DOHH2 (cell line): ENCODE data around the gene PRTN3.

Experiments used
- EZH2phosphoT487 ChIP-seq: fragments of 200-600 bp; sonication (generic); IDR thresholded peaks from 2 replicates; pipeline ENCODE4 v1.6.1; 2017; ENCODE audit warnings: borderline replicate concordance, mild to moderate bottlenecking, antibody characterized with exemption, low read length, moderate library complexity, mixed read lengths
- TF ChIP-seq, protein P1 (sequence below): fragments of 200-600 bp; sonication (generic); IDR thresholded peaks from one replicate; pipeline ENCODE4 v1.5.1; 2014; ENCODE audit warnings: antibody characterized with exemption, mild to moderate bottlenecking, low read depth, low read length; ENCODE audit not compliant: poor library complexity, severe bottlenecking

DNA sequence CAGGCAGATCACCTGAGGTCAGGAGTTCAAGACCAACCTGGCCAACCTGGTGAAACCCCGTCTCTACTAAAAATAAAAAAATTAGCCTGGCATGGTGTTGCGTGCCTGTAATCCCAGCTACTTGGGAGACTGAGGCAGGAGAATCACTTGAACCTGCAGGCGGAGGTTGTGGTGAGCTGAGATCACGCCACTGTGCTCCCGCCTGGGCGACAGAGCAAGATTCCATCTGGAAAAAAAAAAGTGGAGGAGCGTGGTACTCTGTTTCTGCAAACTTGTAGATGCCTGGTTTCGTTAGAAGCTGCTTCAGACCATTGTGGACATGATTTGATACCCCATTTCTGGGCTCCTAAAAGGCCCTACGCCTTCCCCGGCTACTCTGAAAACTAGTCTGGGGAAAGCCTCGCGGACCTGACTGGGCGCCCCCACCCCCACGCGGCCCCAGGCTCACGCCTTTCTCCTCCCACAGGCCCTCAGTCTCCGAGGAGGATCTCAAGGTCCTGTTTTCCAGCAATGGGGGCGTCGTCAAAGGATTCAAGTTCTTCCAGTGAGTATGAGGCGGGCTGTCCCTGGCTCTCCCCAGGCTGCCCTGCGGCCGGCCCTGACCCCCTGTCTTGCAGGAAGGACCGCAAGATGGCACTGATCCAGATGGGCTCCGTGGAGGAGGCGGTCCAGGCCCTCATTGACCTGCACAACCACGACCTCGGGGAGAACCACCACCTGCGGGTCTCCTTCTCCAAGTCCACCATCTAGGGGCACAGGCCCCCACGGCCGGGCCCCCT, 30.5 kb upstream of the PRTN3 start:
- TF ChIP-seq, protein P1, sequence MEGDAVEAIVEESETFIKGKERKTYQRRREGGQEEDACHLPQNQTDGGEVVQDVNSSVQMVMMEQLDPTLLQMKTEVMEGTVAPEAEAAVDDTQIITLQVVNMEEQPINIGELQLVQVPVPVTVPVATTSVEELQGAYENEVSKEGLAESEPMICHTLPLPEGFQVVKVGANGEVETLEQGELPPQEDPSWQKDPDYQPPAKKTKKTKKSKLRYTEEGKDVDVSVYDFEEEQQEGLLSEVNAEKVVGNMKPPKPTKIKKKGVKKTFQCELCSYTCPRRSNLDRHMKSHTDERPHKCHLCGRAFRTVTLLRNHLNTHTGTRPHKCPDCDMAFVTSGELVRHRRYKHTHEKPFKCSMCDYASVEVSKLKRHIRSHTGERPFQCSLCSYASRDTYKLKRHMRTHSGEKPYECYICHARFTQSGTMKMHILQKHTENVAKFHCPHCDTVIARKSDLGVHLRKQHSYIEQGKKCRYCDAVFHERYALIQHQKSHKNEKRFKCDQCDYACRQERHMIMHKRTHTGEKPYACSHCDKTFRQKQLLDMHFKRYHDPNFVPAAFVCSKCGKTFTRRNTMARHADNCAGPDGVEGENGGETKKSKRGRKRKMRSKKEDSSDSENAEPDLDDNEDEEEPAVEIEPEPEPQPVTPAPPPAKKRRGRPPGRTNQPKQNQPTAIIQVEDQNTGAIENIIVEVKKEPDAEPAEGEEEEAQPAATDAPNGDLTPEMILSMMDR: no peak
- no peak for TF ChIP-seq EZH2phosphoT487
